Stimulated activated memory B cell treated with anti-CD40 and anti-IgM and Interleukin-4, amounts not matched to agents 10 μg/mL and 1 μg/mL and 100 μg/mL, for 72 hours (primary cell): ENCODE results near the gene KLHL22.
A peak's percentile ranks its signal among the peaks of the same experiment; 100 is the strongest.
"Not testable (repeated sequence)": the region's sequence is repeated elsewhere in the genome, so short reads cannot be mapped to it uniquely, and the experiment has no call there.

Source experiments
- ATAC-seq: fragments of 150-1000 bp; cut with Tn5 transposase; 2 replicates; pipeline ENCODE4 v1.10.0; 2021
- H3K27ac Mint-ChIP-seq: one replicate; pipeline ENCODE4 v1.8.0; 2022; ENCODE audit warnings: mild to moderate bottlenecking, mixed read lengths
- H3K27me3 Mint-ChIP-seq: one replicate; pipeline ENCODE4 v1.8.0; 2022; ENCODE audit warnings: mixed read lengths
- H3K36me3 Mint-ChIP-seq: one replicate; pipeline ENCODE4 v1.8.0; 2022; ENCODE audit warnings: mixed read lengths
- H3K4me1 Mint-ChIP-seq: one replicate; pipeline ENCODE4 v1.8.0; 2022; ENCODE audit warnings: mixed read lengths
- H3K4me3 Mint-ChIP-seq: one replicate; pipeline ENCODE4 v1.8.0; 2022; ENCODE audit warnings: mild to moderate bottlenecking, moderate library complexity, mixed read lengths
- H3K9me3 Mint-ChIP-seq: one replicate; pipeline ENCODE4 v1.8.0; 2022; ENCODE audit warnings: mixed read lengths

Gene KLHL22

DNA sequence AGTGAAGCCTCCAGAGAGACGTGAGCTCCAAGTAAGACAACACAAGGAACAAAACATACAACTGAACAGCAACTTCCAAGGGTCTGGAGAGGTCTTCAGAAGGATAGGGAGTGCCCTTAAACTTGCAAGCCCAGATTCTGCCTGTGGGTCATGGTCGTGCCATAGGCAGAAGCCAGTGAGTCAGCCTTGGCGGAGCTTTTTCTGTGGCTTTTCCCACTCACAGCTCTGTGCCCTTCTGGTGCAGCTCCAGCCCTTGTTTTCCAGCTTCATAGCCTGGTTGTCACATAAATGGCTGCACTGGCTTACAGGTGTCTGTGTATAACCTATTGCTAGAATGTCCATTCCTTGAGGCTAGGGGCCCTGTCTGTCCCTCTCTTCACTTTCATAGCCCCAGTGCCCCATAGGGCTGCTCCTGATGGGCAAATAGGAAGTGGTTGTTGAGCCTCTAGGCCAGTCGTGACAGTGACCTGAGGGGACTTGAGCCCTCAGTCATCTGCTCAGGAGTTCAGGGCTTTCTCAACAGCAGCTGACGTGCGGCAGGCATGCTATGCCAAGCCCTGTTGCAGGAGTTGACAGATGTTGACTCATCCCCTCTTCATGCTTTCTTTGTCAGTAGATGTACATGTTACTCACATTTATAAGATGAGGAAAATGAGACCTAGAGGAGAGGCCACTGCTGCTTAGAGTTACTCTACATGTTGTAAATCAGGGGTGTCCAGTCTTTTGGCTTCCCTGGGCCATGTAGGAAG lies 19.2 kb upstream of the KLHL22 start:
- Mint-ChIP-seq H3K36me3 (peaks cover 28% of the 10 kb centered on the region), H3K4me1 (peaks cover 77% of the 10 kb centered on the region), H3K27ac (no peak overlapping the region), H3K27me3 (no peaks in the 10 kb centered on the region), H3K4me3 (no peak overlapping the region), H3K9me3 (no peaks in the 10 kb centered on the region)
- ATAC-seq = no peak

DNA sequence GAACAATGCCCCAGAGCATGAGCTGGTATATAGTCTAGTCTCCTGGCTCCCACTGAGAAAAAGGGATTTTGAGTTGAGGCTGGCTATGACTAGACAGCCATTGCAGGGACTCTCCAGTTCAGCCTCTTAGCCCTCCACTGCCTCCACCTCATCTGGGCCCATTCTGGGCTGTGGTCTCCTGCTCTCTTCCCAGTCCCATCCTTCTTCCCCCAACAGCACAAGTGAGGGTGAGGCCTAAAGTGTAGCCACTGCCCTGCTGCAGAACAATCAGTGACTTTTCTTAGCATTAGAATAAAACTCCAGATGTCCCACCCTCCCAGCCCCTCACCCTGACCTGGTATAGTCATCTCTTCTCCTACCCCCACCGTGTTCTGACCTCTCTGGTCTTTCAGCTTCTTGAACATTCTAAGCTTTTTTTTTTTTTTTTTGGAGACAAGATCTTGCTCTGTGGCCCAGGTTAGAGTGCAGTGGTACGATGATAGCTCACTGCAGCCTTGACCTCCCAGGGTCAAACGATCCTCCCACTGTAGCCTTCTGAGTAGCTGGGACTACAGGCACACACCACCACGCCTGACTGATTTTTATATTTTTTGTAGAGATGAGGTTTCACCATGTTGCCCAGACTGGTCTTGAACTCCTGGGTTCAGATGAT lies 16.1 kb upstream of the KLHL22 start:
- Mint-ChIP-seq H3K27me3 (no peaks in the 10 kb centered on the region), H3K27ac (peak overlapping the region; percentile 57), H3K4me1 (peaks cover 77% of the 10 kb centered on the region), H3K36me3 (peaks cover 11% of the 10 kb centered on the region), H3K9me3 (no peaks in the 10 kb centered on the region), H3K4me3 (no peak overlapping the region)
- ATAC-seq = no peak

DNA sequence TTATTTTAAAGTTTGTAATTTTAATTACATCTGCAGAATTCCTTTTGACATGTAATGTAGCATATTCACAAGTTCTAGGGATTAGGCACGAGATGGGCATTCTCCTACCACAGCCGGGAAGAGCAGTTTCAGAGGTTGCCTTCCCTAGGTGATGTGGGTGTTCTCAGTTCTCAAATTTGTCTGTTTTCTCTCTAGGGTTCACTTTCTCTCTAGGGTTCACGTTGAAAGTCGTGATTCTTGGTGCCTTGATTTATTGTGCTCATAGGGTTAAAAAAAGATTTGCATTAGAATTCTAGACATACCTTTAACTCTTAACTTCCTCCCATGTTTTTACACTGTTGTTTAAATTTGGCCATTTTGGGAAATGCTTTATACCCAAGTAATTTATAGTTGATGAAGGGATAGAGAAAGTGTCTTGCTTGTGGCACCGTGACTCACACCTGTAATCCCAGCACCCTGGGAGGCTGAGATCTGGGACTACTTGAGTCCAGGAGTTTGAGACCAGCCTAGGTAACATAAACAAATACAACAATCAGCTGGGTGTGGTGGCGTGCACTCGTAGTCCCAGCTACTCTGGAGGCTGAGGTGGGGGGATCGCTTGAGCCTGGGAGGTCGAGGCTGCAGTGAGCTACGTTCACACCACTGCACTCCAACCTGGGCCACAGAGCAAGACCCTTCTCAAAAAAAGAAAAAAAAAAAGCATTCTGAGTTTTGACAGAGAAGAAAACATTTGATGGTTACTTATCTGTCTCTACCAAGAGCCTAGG lies 15.4 kb upstream of the KLHL22 start:
- Mint-ChIP-seq H3K9me3 (no peaks in the 10 kb centered on the region), H3K27ac (peak overlapping the region; percentile 57), H3K4me3 (peak overlapping the region; percentile 29), H3K36me3 (peaks cover 11% of the 10 kb centered on the region), H3K27me3 (no peaks in the 10 kb centered on the region), H3K4me1 (peaks cover 77% of the 10 kb centered on the region)
- no peak for ATAC-seq

DNA sequence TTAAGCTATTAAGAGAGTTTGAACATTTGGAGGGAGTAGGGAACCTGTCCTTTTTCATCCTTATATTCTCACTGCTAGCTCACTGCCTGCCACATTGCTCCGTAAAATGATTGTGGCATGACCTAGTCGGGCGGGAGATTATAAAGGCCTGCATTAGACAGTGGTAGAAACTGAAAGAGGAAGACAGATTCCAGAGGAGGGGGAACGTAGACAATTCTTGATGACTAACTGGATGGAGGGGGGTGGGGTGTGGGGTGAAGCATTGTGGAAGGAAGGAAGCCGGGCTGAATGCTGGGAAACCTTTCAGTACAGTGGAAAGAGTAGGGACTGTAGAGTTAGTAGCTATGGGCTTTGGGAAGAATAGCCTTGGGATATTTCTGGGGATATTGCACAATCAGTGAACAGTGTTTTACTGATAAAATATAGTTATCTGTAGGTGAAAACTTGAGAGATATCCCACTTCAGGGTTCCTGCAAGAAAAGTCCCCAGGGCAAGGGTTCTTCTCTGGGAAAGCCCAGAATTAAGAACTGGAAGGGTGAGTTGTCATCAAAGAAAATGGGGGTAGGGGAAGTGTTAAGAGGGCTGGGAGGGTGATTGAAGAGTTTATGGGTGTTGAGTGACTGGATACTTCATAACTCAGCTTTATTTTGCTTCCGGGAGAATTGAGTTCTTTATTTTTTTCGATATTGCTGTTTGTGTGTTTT lies 13.9 kb upstream of the KLHL22 start:
- peaks cover 69% of the 10 kb centered on the region for H3K4me1 Mint-ChIP-seq
- no peaks in the 10 kb centered on the region for H3K27me3 Mint-ChIP-seq
- peak overlapping the region; percentile 93 for H3K4me3 Mint-ChIP-seq
- peak overlapping the region; percentile 97 for H3K27ac Mint-ChIP-seq
- peaks cover 5% of the 10 kb centered on the region for H3K36me3 Mint-ChIP-seq
- peak; percentile 74 for ATAC-seq
- no peaks in the 10 kb centered on the region for H3K9me3 Mint-ChIP-seq

DNA sequence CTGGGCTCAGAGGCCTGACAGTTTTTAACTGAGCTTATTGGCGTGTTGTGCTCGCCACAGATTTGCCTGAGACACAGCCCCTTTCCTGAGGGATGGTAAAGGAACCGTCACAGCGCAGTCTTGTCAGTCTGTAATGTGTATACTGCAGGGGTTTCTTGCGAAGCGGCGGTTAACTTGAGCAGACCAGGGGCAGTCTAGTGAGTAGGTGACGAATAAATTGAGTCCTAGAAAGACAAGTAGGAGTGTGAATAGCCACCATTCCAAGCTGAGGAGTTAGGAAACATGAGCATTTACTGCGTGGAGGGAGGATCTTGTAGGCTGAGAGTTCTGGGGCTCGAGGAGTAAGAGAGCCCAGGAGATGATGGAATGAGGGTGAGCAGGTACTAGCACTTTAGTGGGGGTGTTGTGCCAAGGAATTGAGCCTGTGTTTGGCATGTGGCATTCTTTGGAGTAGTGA lies 13.2 kb upstream of the KLHL22 start:
- Mint-ChIP-seq H3K9me3 (no peaks in the 10 kb centered on the region), H3K4me3 (peak overlapping the region; percentile 93), H3K36me3 (no peaks in the 10 kb centered on the region), H3K4me1 (peaks cover 63% of the 10 kb centered on the region), H3K27ac (peak overlapping the region; percentile 97), H3K27me3 (no peaks in the 10 kb centered on the region)
- ATAC-seq = no peak

DNA sequence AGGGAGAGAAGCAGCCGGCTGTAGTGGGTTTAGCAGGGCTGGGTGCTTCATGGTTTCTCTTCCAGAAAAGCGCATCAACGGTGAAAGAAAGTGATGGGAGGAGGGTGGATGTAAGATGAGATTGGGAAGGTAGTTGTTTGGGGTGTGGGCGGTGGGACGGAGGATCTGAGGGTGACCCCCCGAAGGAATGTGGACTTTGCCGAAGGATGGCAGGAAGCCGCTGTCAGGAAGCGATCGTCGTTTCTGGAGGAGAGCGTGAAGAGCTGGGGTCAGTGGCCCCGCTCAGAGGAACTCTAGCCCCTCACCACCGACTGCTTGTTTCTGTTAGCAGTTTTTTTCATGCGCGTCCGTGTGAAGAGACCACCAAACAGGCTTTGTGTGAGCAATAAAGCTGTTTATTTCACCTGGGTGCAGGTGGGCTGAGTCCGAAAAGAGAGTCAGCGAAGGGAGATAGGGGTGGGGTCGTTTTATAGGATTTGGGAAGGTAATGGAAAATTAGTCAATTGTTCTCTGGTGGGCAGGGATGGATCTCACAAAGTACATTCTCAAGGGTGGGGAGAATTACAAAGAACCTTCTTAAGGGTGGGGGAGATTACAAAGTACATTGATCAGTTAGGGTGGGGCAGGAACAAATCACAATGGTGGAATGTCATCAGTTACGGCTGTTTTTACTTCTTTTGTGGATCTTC lies 12.6 kb upstream of the KLHL22 start:
- not testable (repeated sequence) for H3K36me3 Mint-ChIP-seq, H3K27me3 Mint-ChIP-seq, H3K9me3 Mint-ChIP-seq, ATAC-seq
- Mint-ChIP-seq H3K4me1 (peaks cover 57% of the 10 kb centered on the region), H3K4me3 (peak overlapping the region; percentile 93), H3K27ac (peak overlapping the region; percentile 97)

DNA sequence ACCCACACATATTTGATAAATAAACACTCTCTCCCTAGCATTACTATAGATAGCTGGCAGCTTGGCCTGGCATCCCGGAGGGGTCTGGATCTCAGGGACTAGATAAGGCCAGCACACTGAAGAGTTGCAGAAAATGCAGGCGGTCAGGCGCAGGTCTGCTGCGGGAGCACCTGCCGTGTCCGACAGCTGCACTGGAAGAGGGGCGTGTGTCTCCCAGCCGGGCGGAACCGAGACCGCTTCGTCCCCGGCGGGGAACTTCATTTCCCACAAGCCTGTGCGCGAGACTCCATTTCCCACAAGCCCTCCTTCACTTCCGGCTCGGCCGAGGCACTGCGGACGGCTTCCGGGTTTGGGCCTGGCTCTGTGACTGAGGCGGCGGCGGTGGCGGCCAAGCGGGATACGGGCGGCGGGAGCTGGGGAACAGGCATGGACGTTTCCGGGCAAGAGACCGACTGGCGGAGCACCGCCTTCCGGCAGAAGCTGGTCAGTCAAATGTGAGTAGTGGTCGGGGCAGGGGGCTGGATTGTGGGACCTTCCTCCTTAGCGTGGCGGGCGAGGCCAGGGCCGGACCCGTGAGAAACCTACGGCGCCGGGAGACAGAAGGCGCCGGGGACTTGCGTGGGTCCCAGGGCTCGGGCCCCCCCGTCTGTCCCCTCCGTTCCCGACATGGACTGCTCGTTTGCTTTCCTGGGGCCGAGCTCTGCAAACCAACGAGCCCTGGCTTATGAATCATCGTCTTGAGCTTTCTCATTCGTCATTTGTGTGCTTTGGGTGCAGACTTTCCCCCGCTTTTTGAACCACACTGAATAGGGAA lies 11.9 kb upstream of the KLHL22 start, which contains the start of gene MED15:
Gene MED15 (plus strand): TSS at position 358 of the 814 bp plus-strand sequence. CDS start 69 bp downstream, at position 427.
- H3K27me3 Mint-ChIP-seq = no peaks in the 10 kb centered on the region
- no peaks in the 10 kb centered on the region for H3K9me3 Mint-ChIP-seq
- peak; percentile 96 for ATAC-seq
- no peaks in the 10 kb centered on the region for H3K36me3 Mint-ChIP-seq
- peak within 1 kb of the TSS; percentile 93 for H3K4me3 Mint-ChIP-seq
- peaks cover 55% of the 10 kb centered on the region for H3K4me1 Mint-ChIP-seq
- peak within 1 kb of the TSS; percentile 97 for H3K27ac Mint-ChIP-seq

DNA sequence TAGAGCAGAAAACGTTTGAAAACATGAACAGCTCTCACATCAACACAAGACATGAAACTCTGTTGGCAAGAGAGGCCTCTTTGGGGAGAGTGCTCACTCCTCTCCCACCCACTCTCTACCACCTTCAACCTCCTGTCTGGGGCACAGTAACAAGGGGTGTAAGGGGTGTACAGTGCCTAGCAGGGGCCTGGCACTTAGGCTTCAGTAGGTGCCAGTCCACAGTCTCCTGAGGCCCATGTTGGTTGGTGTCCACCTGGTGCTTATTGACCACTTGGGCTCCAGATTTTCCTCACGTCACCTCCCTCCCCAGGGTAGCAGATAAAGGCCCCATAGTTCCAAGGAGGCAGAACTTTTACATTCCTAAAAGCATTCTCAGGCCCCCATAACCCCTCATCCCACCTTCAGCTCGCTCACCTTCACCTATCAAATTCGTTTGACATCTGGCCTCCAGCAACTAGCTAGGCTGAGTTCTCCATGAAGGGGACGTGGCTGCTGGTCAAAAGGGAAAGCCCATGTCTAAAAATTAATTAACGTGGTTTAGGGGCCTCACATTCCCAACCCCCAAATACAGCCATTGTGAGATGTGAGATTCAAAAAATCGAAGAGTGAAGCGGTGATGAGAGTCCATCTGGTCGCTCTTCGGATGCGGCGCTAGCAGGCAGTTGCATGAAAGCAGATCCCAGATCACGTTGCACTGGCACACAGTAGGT lies 11.1 kb upstream of the KLHL22 start:
- H3K4me1 Mint-ChIP-seq = peaks cover 47% of the 10 kb centered on the region
- H3K27me3 Mint-ChIP-seq = no peaks in the 10 kb centered on the region
- ATAC-seq = no peak
- H3K36me3 Mint-ChIP-seq = no peaks in the 10 kb centered on the region
- H3K27ac Mint-ChIP-seq = peak overlapping the region; percentile 97
- H3K4me3 Mint-ChIP-seq = peak overlapping the region; percentile 93
- H3K9me3 Mint-ChIP-seq = no peaks in the 10 kb centered on the region

DNA sequence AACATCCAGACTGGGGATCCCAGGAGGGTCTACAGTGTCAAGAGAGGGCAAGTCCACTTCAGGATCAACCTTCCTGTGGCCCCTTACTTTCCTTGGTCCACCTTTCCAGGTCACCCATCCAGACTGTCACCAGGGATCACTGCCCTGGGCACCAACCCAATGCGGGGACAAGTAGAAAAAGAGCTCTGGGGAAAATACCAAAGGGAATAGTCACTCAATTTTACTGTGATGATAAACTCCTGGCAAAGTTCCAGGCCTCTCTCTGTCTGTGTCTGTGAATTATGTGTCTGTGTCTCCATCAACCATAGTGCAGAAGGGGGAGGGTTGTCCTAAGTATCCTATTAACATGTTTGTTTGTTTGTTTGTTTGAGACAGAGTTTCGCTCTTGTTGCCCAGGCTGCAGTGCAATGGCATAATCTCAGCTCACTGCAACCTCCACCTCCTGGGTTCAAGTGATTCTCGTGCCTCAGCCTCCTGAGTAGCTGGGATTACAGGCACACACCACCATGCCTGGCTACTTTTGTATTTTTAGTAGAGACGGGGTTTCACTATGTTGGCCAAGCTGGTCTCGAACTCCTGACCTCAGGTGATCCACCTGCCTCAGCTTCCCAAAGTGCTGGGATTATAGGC lies 8.8 kb upstream of the KLHL22 start:
- not testable (repeated sequence) for H3K36me3 Mint-ChIP-seq, H3K9me3 Mint-ChIP-seq, ATAC-seq, H3K27ac Mint-ChIP-seq, H3K4me3 Mint-ChIP-seq, H3K27me3 Mint-ChIP-seq
- peaks cover 24% of the 10 kb centered on the region for H3K4me1 Mint-ChIP-seq

DNA sequence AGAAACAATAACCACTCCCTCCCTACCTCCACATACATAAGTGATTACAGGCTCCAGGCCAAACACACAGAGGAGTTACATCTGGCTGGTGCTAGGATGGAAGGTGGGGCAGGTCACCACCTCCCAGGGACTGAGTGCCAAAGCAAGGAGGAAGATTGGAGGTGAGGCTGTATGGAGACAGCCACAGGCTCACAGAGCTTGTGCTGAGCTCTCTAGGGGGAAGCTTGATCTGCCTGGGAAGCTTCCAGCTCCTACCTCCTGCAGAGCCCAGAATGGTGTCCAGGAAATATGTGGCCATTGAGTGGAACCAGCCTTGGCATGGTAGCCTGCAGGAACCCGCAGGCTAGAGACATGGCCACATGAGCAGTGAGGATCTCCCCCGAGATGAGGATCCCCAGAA lies 8.2 kb upstream of the KLHL22 start:
- H3K4me1 Mint-ChIP-seq = peaks cover 18% of the 10 kb centered on the region

DNA sequence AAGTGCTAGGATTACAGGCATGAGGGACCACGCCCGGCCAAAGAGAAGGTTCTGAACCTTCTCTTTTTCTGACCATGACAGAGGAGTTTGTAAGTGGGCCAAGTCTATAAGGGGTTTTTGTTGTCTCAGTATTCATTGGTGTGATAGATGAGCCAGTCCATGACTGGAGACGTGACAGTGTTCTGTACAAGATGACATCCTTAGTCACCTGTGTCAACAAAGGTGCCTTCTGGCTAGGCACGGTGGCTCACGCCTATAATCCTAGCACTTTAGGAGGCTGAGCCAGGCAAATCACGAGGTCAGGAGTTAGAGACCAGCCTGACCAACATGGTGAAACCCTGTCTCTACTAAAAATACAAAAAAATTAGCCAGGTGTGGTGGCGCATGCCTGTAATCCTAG lies 4.2 kb upstream of the KLHL22 start:
- no peak for ATAC-seq
- H3K4me3 Mint-ChIP-seq = no peak overlapping the region
- no peaks in the 10 kb centered on the region for H3K27me3 Mint-ChIP-seq
- no peaks in the 10 kb centered on the region for H3K9me3 Mint-ChIP-seq
- H3K36me3 Mint-ChIP-seq = no peaks in the 10 kb centered on the region
- H3K27ac Mint-ChIP-seq = no peak overlapping the region
- H3K4me1 Mint-ChIP-seq = peaks cover 13% of the 10 kb centered on the region

More for the DNA sequence above, 8.2 kb upstream of the KLHL22 start:
- no peaks in the 10 kb centered on the region for H3K36me3 Mint-ChIP-seq
- no peak overlapping the region for H3K27ac Mint-ChIP-seq
- no peak overlapping the region for H3K4me3 Mint-ChIP-seq
- H3K9me3 Mint-ChIP-seq = no peaks in the 10 kb centered on the region
- no peak for ATAC-seq
- no peaks in the 10 kb centered on the region for H3K27me3 Mint-ChIP-seq

DNA sequence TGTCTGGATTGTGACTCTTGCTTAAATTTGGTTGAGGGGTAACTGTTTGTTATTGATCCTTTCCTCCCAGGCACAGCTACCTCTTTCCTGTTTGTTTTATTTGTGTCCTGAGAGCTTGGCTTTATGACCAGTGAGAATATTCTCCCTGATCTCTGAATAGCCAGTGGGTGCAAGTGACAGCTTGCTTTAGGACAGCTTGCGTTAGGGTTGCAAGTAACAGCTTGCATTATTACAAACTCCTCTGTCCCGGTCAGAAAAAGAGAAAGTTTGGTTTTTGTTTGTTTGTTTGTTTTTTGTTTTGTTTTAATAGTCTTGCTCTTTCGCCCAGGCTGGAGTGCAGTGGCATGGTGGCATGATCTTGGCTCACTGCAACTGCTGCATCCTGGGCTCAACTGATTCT lies 3.3 kb upstream of the KLHL22 start:
- H3K4me1 Mint-ChIP-seq = peaks cover 19% of the 10 kb centered on the region
- H3K36me3 Mint-ChIP-seq = no peaks in the 10 kb centered on the region
- H3K27me3 Mint-ChIP-seq = no peaks in the 10 kb centered on the region
- H3K9me3 Mint-ChIP-seq = no peaks in the 10 kb centered on the region
- no peak overlapping the region for H3K4me3 Mint-ChIP-seq
- no peak for ATAC-seq
- H3K27ac Mint-ChIP-seq = no peak overlapping the region

DNA sequence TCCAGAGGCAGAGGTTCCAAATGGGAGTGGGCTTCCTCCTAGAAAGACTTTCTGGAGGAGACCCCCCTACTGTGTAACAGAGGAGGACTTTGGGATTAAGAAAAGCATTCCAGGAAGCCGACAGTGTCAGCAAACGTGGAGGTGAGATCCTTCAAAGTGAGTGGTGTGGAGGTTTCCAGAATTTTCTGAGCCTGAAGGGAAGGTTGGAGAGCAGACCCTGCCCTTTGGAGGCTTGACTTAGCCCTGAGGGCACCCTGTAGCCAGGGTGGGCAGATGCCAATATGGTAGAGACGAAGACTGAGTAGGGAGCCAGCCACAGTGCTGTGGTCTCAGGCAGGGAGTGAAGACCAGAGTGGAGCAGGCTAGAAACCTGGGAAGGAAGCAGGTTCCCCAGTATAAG lies 1.8 kb upstream of the KLHL22 start:
- no peak overlapping the region for H3K4me3 Mint-ChIP-seq

More for the DNA sequence above, 1.8 kb upstream of the KLHL22 start:
- Mint-ChIP-seq H3K27me3 (no peaks in the 10 kb centered on the region), H3K27ac (no peak overlapping the region), H3K4me1 (peaks cover 27% of the 10 kb centered on the region), H3K9me3 (no peaks in the 10 kb centered on the region), H3K36me3 (no peaks in the 10 kb centered on the region)
- ATAC-seq = no peak
